Stomach (tissue), 4 donors: Measurements from ENCODE around the gene WDTC1.

Source experiments
- POLR2AphosphoS5 ChIP-seq, 3 donors: sonication (generic); formaldehyde crosslinking; IDR thresholded peaks; one replicate each; pipeline ENCODE4 v1.6.1; 2016; ENCODE audit warnings: antibody characterized with exemption in 3 of 3
- TF ChIP-seq, protein P1 (sequence below), 7 experiments: fragments of 450-650 bp in 4 of 7; fragments of 200-600 bp in 3 of 7; sonication (generic) in 3 of 7; IDR thresholded peaks; one replicate each; pipeline ENCODE4 v1.5.1; 2016 to 2019; ENCODE audit warnings: antibody characterized with exemption in 7 of 7, control low read depth in 2 of 7, mild to moderate bottlenecking in 1 of 7

DNA sequence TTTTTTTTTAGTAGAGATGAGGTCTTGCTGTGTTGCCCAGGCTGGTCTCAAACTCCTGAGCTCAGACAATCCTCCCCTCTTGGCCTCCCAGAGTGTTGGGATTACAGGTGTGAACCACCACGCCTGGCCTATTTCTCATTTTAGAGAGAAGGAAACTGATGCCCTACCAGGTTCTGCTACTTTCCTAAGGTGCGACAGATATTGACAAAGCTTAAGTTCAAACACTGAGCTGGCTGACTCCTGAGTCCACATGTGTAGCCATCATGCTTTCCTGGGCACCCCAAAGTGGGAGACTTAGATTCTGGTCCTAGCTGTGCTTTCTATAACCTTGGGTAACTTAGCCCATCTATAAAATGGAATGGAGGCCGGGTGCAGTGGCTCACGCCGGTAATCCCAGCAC, 82.4 kb downstream of the WDTC1 start:
- TF ChIP-seq, protein P1, sequence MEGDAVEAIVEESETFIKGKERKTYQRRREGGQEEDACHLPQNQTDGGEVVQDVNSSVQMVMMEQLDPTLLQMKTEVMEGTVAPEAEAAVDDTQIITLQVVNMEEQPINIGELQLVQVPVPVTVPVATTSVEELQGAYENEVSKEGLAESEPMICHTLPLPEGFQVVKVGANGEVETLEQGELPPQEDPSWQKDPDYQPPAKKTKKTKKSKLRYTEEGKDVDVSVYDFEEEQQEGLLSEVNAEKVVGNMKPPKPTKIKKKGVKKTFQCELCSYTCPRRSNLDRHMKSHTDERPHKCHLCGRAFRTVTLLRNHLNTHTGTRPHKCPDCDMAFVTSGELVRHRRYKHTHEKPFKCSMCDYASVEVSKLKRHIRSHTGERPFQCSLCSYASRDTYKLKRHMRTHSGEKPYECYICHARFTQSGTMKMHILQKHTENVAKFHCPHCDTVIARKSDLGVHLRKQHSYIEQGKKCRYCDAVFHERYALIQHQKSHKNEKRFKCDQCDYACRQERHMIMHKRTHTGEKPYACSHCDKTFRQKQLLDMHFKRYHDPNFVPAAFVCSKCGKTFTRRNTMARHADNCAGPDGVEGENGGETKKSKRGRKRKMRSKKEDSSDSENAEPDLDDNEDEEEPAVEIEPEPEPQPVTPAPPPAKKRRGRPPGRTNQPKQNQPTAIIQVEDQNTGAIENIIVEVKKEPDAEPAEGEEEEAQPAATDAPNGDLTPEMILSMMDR (IDR thresholded peaks at IDR 0.05) = no peak
- no peak for TF ChIP-seq POLR2AphosphoS5 (IDR thresholded peaks at IDR 0.05)
